SKM-1 (cell line): ENCODE measurements around the gene CCNYL1.

Source experiments
- DNase-seq: peaks from one replicate; lab custom pipeline; 2025; ENCODE audit not compliant: unreplicated experiment; lab: John Stamatoyannopoulos, UW

The CCNYL1 gene

GRCh38 chr2:207764096-207764630, 52.7 kb downstream of the CCNYL1 start:
- no peak for DNase-seq

DNA sequence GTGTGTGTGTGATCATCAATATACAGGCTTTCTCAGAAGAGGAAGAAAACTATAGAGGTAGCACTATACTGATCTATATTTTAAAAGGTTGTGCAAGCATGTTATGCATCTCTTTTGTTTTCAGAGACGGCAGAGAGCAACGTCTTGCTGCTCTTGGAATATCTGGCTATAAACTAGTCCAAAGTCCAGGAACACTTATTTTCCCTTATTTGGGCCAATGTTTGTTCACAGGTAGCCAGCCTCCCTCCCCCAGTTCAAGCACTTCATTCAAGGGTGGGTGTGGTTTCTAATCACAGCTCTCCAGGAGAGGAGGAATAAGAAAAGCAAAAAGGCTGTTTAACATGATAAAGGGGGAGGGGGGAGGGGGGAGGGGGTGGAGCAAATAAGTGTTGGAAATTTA, 54.1 kb downstream of the CCNYL1 start:
- DNase-seq, result no peak

DNA sequence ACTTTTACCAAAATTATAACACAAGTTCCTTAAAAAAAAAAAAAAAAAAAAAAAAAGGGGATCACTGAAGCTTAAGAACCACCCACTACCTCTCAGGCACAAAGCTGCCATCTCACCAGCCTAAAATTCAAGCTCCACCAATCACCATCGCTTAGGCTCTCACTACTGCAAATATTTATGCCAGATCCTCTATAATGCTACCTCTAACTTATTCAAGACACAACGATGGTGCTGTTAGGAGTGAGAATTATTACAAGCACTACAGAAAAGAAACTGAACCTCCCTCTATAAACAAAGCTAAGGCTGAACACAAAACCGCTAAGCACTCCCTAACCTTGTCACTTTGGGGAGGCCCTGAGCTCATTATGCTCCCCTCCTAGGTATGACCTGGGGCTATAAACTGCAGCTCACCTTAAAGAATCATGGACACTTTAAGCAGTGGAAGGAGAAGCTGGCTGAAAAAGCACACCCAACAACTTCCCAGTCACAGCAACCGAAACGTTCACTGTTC, 54.7 kb downstream of the CCNYL1 start:
- no peak for DNase-seq

DNA sequence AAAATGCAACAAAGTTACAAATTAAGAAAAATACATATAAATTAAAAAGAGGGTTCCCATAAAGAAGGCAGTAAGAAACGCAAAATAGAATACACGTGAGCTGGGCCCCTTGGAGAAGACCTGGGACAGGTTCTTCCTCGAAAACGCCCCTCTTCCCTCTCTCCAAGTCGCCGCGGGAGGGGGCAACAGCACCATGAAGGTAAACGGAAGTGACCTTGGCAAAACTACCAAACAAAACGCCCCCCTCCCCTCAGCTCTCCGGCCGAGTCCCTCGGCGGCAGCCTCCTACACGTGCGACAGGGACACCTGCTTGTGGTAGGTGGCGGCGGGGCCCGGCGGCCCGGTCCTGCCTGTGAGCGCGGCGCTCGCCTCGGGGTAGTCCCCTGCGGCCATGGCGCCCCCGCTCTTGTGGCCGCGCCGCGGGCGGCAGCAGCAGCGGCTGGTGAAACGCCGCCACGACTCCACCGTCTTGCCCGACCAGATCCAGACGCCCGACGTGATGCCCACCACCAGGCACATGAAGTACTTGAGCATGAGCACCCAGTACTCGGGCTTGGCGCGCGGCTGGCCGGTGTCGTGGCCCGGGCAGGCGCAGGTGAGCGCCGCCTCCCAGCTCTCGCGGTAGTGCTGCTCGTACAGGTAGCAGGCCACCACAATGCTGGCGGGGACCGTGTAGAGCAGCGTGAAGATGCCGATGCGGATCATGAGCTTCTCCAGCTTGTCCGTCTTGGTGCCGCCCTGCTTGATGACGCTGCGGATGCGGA, 55.4 kb downstream of the CCNYL1 start:
- DNase-seq, result no peak

DNA sequence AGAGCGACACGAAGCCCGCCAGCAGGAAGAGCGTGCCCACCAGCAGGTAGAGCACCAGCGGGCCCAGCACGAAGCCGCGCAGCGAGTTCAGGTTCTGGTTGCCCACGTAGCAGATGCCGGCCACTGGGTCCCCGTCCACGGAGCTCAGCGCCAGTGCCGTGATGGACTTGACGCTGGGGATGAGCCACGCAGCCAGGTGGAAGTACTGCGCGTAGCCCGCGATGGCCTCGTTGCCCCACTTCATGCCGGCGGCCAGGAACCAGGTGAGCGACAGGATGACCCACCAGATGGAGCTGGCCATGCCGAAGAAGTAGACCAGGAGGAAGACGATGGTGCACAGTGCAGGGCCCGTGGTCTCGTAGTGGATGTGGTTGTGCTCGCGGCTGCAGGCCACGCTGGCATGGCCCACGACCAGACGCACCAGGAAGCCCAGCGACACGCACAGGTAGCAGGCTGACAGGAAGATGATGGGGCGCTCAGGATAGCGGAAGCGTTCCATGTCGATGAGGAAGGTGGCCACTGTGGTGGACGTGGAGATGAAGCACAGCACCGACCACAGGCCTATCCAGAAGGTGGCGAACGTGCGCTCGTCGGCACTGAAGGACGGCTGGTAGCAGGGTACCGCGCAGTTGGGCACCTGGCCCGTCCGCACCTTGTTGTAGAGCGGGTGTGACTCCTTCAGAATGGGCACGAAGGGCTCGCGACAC, 56.2 kb downstream of the CCNYL1 start:
- DNase-seq, result no peak

GRCh38 chr2:207768168-207768865, 56.9 kb downstream of the CCNYL1 start:
- no peak for DNase-seq

DNA sequence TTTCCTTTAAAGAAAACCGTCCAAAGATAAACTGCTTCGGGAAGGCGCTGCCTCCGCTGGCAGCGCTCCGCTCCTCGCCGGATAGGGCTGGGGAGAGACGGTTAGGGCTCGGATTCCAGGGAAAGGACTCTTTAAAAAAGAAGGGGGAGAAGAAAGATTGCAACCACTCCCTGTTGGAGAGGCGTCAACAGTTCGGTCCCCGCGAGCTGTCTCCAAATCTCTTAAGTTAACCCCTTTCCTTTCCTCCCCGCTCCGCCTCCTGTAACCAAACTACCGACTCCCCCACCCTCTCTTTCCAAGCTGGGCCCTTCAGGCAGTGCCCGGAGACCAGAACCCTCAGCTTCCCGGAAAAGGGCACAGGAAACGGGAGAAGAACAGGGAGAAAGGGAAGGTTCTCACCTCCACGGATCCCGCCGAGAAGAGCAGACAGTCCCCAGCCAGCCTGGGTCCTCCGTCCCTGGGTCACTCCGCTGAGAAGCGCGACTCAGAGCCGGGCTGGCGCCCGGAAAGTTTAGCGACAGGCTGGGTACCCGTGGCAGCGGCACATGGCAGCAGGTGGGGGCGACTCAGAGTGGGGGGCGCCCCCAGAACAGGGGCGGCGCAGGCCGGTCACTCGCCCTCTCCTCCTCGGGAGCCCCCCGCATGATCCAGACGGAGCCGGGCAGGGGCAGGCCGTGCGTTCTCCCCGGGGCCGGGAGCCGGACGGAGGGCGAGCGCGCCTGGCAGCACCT, 57.6 kb downstream of the CCNYL1 start:
- no peak for DNase-seq

GRCh38 chr2:207770602-207771404, 59.4 kb downstream of the CCNYL1 start:
- DNase-seq, result no peak

DNA sequence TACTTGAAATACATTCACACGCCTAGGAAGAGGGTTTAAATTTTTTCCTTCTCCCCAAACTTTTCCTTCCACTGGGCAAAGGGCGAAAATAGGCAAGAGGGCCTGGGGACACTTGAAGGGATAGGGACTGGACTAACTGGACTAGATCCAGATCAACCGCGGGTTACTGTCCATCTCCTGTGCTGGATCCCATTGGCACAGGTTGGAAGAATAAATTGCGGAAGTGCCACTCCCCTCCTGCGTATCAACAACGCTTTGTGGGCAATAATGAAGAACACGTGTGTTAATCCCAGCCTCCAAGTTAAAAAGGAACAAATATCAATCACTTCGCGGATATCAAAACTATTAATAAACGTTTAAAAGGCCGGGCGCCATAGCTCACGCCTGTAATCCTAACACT, 60.0 kb downstream of the CCNYL1 start:
- no peak for DNase-seq

DNA sequence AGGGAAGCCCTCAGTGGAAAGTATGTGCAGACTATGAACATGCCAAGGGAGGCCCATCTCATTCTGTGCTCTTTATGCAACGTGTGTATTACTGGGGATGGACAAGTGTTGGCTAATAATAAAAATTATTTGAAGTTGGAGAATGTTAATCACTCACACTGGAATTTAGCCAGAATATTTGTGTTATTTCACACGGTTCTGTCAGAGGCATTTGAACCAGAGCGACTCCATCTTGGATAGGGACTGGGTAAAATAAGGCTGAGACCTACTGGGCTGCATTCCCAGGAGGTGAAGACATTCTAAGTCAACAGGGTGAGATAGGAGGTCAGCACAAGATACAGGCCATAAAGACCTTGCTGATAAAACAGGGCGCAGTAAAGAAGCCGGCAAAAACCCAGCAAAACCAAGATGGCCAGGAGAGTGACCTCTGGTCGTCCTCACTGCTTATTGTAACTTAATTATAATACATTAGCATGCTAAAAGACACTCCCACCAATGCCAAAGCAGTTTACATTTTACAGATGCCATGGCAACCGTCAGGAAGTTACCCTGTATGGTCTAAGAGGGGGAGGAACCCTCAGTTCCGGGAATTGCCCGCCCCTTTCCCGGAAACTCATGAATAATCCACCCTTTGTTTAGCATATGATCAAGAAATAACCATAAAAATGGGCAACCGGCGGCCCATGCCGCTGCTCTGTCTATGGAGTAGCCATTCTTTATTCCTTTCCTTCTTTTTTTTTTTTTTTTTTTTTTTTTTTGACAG, 60.8 kb downstream of the CCNYL1 start:
- no peak for DNase-seq

DNA sequence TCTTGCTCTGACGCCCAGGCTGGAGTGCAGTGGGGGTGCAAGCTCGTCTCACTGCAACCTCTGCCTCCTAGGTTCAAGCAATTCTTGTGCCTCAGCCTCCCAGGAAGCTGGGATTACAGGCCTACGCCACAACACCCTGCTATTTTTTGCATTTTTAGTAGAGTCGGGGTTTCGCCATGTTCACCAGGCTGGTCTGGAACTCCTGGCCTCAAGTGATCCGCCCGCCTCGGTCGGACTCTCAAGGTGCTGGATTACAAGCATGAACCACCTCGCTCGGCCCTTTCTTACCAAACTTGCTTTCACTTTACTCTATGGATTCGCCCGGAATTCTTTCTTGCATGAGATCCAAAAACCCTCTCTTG, 61.4 kb downstream of the CCNYL1 start:
- DNase-seq, result no peak

- no peak for DNase-seq
Observed at GRCh38 chr2:207775473-207775872, 64.0 kb downstream of the CCNYL1 start.

DNA sequence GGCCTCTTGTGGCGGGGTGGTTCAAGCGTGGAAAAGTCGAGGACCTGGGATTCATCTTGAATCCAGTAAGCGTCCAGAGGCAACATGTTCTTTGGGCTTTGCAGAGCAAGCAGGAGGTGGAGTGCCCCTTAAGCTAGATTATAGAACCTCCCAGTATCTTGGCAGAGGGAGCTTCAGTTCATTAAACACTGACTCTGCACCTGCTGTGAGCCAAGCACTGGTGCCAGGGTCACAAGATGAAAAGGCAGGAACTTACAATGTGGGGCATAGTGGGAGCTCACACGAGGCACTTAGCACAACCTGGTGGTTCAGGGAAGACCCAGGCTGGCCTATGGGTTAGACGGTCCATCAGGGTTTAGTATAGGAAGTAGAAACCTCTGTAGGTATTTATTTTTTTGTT, 65.7 kb downstream of the CCNYL1 start:
- DNase-seq, result no peak

DNA sequence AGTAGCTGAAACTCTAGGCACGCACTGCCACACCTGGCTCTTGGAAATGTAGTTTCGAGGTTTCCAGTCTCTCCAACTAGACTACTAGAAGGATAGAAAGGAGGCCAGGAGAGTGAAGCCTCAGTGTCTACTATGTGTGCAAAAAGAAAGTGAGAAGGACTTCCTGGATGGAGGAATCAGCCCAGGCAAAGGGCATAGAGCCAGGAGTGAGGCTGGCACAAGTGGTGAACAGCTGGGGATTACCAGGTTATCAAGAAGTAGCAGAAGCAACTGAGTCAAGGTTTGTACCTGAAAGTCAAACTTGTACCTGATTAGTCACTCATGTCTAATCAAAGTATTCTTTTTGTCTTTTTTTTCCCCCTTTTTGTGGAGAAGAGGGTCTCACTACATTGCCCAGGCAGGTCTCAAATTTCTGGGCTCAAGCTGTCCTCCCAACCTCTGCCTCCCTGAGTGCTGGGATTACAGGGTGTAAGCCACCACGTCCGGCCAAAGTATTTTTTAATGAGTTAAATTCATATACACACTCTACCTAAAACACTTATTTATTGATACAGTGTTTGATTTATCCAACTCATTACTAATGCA, 67.0 kb downstream of the CCNYL1 start:
- no peak for DNase-seq

- no peak for DNase-seq
Observed at GRCh38 chr2:207779523-207779922, 68.1 kb downstream of the CCNYL1 start.

DNA sequence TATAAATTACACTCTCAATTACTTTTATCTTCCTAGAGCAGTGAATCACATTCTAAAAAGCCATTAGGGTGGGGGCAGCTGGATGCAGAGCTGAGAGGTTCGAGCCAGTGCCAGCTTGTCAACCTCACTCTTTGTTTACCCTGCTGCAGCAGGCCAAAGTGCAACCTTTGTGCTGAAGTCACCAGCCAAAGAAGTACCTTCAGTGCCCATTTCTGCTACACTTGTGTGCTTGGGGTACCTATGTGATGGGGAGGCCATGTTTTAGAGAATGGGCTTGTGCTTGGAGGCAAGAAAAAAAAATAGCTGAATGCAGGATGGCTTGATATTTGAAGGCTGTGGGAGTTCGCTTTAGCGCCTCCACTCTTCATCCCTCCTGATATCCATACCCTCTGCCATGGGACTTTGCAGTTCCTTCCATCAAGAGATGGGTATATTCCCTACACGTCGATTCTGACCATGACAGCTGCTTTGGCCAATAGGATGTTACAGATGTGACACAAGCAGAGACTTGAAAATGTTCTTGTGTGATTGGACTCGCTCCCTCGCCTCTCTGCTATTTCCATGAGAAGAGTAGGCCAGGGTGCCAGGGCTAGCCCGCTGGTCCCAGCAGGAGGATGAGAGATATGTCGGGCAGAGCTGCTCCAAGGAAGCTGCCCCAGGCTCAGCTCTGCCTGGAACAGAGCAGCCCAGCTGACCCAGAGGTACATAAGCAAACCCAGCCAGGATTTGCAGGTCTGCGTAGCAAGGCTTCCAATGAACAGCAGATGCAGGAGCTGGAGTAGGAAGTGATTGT, 71.0 kb downstream of the CCNYL1 start:
- no peak for DNase-seq

- DNase-seq, result no peak
Observed at GRCh38 chr2:207783514-207783913, 72.1 kb downstream of the CCNYL1 start.

- no peak for DNase-seq
Observed at GRCh38 chr2:207784898-207785297, 73.5 kb downstream of the CCNYL1 start.
